HG03139 (cell line): ENCODE data around the gene MRC1.

ENCODE experiments used
- ATAC-seq: cut with Tn5 transposase; IDR thresholded peaks from one replicate; pipeline ENCODE4 v1.9.1; 2021; ENCODE audit not compliant: unreplicated experiment

The MRC1 gene

DNA sequence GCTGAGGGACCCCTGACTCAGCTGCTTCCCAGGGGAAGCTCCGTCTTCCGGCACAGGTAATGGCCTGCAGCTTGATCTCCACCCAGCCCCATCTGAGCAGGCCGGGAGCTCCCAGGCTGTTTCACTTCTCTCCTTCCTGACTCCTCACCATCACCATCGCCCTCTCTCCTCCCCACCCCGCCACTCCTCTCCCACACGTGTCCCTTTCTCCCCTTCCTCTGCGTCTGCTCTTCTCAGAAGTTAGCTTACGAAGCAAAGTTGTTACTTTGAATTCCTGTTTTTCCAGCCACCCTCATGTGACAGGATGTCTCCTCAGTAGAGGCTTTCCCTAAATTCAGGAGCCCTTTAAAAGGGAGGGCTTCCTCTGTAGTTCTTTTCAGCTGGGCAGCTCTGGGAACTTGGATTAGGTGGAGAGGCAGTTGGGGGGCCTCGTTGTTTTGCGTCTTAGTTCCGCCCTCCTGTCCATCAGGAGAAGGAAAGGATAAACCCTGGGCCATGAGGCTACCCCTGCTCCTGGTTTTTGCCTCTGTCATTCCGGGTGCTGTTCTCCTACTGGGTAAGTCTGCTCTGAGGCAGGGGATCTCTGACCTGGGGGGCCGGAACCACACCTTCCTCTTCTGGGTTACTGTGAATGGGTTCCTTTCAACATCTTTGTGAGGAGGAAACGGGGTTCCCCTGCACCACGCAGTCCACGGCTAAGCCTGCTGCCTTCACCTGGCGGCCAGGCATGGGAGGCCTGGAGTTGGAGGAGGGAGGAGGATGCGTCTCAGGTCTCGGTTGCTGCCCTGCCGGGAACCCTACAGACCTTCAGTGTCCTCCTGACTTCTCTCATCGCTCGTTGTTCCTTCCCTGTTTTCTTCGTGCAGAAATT, at the start of gene MRC1:
Gene MRC1, plus strand, starts transcription at position 378 of the 871 bp plus-strand sequence. Its CDS starts 118 bp downstream, at position 496.
- no peak for ATAC-seq

DNA sequence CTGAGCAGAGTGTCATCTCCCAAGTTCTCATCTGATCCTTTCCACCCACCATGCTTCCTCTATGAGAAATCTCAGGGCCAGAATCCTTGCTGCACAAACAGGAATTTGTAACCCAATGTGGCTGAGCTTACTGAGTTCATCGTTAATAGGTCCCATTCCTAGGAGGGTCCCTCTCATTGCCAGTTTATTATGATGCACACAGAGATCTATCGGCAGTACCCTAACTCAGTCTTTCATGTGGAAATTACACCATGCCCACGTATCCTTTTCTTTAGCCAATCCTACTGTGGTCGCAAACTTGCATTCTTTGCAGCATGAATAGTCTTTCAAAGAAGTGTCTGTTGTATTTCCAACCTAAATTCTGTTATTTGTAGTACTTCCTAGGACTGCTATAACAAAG, 45.0 kb upstream of the MRC1 start:
- ATAC-seq: no peak

- ATAC-seq: no peak
These were observed 43.5 kb upstream of the MRC1 start for GRCh38 chr10:17765602-17766001.

DNA sequence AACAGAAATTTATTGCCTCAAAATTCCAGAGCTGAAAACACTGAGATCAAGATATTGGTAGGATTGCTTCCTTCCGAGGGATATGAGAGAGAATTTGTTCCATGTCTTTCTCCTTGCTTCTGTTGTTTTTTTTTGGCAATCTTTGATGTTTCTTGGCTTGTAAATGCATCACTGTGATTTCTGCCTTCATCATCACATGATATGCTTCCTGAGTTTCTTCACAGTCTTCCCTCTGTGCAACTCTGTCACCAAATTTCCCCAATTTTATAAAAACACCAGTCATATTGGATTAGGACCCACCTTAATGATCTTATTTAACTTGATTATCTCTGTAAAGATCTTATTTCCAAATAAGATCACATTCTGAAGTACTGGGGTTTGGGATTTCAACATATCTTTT, 42.4 kb upstream of the MRC1 start:
- ATAC-seq: no peak

DNA sequence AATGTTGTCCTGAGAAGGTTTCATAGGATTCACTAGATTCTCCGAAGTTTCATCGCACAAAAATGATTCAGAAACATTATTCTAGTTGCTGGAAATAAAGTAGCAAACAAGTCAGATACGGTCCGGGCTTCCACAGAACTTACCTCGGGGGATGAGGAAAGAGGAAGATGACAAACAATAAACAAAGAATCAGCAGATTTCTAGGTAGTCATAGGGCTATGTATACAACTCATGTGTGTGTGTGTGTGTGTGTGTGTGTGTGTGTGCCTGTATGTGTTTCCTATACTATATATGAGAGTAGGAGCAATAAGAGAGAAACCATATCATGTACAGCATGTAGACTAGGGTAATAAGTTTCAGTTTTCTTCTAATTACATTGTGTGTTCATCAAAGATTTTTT, 40.7 kb upstream of the MRC1 start:
- ATAC-seq: no peak

DNA sequence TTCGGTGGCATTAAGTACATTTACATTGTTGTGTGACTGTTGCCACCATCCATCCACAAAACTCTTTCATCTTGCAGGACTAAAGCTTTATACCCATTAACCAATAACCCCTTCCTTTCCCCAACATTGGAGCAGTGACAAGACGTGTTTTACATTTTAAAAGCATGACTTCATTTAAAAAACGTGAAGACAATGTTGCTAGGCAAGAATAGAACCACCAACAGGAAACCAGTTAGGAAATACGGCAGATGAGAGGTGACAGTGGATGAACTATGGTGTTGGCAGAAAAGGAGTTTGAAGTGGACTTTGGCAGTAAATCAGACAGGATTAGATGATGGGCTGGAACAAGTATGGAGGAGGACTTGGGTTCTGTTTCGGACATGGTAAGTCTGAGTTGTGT, 40.2 kb upstream of the MRC1 start:
- ATAC-seq: no peak

DNA sequence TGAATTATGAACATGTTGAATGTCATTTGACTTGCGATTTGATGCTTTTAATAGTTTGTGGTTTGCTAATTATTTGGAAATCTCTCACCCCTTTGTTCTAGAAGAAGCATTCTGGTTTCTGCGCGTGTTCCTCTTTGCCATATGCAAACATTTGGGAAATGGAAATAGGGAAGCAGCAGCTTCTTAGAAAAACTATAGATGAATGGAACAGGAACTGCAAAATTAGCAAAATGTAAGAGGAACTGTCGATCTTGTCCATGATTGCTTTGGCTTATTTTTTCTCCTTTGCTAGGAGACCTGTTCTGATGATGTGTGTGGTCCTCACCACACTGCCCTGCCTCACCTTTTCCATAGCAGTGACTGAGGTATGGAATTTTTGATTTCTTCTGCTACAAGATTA, 38.1 kb upstream of the MRC1 start:
- no peak for ATAC-seq

DNA sequence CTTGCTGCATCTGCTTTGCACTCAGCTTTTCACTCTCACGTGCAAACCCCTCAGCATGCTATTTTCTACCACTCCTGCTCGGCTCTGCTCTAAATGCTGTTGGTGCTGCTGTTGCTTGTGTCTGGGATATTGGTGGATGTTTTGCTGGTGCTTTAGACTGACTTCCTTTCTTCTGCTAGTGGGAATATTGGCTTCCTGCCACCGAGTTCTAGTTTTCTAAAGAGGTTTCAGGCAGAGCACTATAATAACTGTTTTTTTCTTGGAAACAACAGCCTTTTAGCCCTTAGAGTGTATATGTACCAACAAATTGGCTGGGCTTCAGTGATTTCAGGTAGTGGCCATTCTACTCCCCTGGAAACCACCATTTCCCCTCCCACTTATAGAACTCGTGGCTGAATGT, 29.4 kb upstream of the MRC1 start:
- ATAC-seq: no peak

DNA sequence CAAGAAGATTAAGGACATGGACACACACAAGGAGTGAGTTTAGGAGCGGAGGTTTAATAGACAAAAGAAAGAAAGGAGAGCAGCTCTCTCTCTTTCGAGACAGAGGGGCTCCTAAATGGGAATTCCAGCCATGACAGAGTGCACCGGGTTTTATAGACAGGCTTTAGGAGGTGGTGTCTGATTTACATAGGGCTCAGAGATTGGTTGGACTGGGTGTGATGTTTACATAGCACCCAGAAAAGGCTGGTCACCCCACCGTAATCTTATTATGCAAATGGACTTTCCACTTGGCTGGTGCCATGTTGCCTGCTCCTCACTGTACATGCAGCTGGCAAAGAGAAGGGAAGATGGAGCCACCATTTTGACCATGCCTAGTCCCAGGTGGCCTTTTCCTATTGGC, 28.4 kb upstream of the MRC1 start:
- no peak for ATAC-seq

DNA sequence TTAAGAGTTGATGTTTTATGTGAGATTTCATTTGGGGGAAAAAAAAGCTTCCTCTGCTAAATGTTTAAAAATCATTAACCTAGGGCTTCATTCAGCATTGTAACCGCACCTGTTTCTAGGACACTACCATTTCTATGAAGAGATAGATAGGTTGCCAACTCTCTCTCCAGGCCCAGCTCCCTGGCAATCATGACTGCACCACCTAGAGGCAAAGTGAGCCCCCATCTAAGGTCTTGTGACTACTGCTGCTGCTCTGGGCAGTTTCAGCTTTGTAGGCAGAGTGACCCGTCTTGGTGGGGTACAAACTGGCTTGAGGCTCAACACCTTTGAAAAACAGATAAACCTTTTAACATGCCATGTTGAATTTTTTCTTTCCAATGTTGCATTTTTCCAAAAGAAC, 27.3 kb upstream of the MRC1 start:
- ATAC-seq: no peak

- ATAC-seq: no peak
These were observed 26.1 kb upstream of the MRC1 start for GRCh38 chr10:17782921-17783665.

DNA sequence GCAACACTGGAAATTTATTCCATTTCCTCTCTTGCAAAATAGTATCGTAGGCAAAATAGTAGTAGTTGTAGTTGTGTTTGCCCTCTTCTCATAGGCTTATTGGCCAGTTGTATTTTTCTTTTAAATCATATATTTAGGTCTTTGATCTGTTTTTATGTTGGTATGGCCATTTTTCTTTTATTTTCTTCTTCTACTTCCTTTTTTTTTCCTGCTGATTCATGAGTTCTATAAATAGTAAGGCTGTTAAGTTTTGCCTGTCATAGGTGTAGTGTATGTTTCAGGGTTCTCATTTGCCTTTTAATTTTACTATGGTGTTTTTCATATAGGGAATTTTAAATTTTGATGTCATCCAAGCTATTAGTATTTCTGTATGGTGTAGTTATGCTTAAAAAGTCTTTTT, 25.4 kb upstream of the MRC1 start:
- ATAC-seq: no peak

GRCh38 chr10:17784688-17785087, 24.5 kb upstream of the MRC1 start:
- ATAC-seq: no peak

DNA sequence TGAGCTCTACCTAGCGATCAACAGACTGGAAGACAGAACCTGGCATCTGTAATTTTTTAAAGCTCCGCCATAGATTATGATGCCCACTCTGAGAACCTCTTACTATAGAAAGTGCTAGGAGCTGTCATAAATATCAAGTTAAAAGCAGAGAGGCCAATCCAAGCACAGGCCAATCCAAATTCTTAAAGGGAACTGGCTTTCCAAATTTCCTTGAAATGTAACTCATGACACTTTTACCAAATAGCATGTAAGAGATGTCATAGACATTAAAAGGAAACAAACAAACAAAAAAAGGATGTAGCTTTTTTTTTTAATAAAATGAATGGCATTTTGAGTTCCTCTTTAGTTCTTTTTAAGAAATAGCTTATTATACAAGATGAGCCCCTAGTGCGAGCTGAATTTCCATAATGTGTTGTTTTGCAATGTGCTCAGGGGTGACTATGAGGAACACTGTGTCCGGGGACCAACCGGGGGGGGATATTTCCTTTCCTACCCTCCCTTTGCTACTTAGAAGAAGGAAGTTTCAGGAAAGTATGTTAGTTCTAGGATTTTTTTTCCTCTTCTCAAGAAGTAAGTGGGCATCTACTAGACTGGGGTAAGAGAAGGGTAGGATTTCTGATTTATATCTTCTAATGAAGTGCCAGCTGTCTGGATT, 23.7 kb upstream of the MRC1 start:
- no peak for ATAC-seq

- no peak for ATAC-seq
These were observed 21.8 kb upstream of the MRC1 start for GRCh38 chr10:17787087-17787961.

- ATAC-seq: no peak
These were observed 20.5 kb upstream of the MRC1 start for GRCh38 chr10:17788646-17789045.

DNA sequence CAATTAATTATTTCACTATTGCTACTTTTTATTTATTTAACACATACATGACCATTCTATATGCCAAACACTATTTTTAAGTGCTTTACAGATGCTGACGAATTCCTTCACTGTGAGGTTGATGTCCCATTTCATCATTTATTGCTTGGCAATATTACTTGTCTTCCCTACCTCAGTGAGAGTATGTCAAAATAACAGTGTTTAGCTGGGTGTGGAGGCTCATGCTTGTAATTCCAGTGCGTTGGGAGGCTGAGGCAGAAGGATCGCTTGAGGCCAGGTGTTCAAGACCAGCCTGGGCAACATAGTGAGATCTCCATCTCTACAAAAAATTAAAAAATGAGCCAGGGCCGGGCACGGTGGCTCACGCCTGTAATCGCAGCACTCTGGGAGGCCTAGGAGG, 19.8 kb upstream of the MRC1 start:
- ATAC-seq: no peak

GRCh38 chr10:17790651-17791050, 18.5 kb upstream of the MRC1 start:
- ATAC-seq: no peak

DNA sequence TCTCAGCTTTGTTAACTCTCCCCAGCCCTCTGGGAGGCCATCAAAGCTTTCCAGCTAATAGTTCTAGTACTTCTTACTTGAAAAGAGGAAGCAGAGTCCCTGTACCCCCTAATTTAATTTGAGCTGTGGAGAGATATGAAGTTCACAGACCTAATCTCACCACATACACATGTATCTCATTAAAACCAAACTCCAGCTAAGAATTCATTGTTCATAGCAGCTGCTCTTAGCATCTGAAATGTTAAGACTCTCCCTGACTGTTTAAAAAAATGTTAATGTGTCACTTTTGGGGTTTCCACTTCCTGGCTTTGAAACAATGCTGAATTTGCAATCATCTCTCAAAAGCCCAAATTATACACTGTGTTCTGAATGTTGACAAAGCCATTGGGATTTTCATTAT, 16.2 kb upstream of the MRC1 start:
- no peak for ATAC-seq

- ATAC-seq: no peak
These were observed 15.1 kb upstream of the MRC1 start for GRCh38 chr10:17793823-17794644.
